Measurements from ENCODE around the gene PPP1R9A. TPM values are rescaled to one million over a fixed set of nuclear protein-coding genes. Genes with fewer than 3 reads are reported as not detected.

The PPP1R9A gene
- polyA plus RNA-seq, 1 donor (not counting 4 experiments of a cell fraction or from before 2014, with no cell fraction given) = 0.01 TPM

GRCh38 chr7:94995921-94996320 is 88.5 kb downstream of the PPP1R9A start:
- TF ChIP-seq EZH2 (IDR thresholded peaks at IDR 0.05; ENCODE audit: low read length) = no peak
- TF ChIP-seq, protein P1, sequence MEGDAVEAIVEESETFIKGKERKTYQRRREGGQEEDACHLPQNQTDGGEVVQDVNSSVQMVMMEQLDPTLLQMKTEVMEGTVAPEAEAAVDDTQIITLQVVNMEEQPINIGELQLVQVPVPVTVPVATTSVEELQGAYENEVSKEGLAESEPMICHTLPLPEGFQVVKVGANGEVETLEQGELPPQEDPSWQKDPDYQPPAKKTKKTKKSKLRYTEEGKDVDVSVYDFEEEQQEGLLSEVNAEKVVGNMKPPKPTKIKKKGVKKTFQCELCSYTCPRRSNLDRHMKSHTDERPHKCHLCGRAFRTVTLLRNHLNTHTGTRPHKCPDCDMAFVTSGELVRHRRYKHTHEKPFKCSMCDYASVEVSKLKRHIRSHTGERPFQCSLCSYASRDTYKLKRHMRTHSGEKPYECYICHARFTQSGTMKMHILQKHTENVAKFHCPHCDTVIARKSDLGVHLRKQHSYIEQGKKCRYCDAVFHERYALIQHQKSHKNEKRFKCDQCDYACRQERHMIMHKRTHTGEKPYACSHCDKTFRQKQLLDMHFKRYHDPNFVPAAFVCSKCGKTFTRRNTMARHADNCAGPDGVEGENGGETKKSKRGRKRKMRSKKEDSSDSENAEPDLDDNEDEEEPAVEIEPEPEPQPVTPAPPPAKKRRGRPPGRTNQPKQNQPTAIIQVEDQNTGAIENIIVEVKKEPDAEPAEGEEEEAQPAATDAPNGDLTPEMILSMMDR (optimal IDR thresholded peaks at IDR 0.05 in 1 of 3, IDR thresholded peaks at IDR 0.05 in 1 of 3, conservative IDR thresholded peaks at IDR 0.05 in 1 of 3; ENCODE audit: extremely low read depth in 1 of 3, insufficient read depth in 2 of 3, low read length in 3 of 3) = no peak
- Histone ChIP-seq H3K36me3 (ENCODE audit: control insufficient read depth in 2 of 2, extremely low read depth in 1 of 2, insufficient read depth in 2 of 2, low read length in 2 of 2) (no peaks in the 10 kb centered on the region), H3K27me3 (ENCODE audit: control insufficient read depth, extremely low read depth, insufficient read depth, low read length) (no peaks in the 10 kb centered on the region), H4K20me1 (ENCODE audit: control insufficient read depth, extremely low read depth, insufficient read depth, low read length) (no peaks in the 10 kb centered on the region), H3K9me1 (ENCODE audit: control insufficient read depth, extremely low read depth, insufficient read depth, low read length) (no peaks in the 10 kb centered on the region), H3K4me1 (ENCODE audit: control insufficient read depth, extremely low read depth, insufficient read depth, low read length) (no peaks in the 10 kb centered on the region), H3K79me2 (ENCODE audit: control insufficient read depth, insufficient read depth, low read length) (no peaks in the 10 kb centered on the region), H3K27ac (ENCODE audit: control insufficient read depth, insufficient read depth, low read length) (no peak overlapping the region), H2AFZ (ENCODE audit: control insufficient read depth, low read length) (no peak overlapping the region), H3K4me3 (ENCODE audit: control insufficient read depth in 2 of 3, extremely low read depth in 1 of 3, insufficient read depth in 2 of 3, low read depth in 1 of 3, low read length in 3 of 3) (no peak overlapping the region), H3K4me2 (ENCODE audit: control insufficient read depth, extremely low read depth, insufficient read depth, low read depth, low read length) (no peak overlapping the region), H3K9ac (ENCODE audit: control insufficient read depth, extremely low read depth, insufficient read depth, low read length) (no peak overlapping the region), H3K9me3 (ENCODE audit: control insufficient read depth, low read depth, low read length) (no peaks in the 10 kb centered on the region)
- dilution Hi-C loops (cut with MboI; ENCODE audit: extremely low pct_ligation_motif_present, low sequenced_read_pairs) = no loop called here
- no peak for FAIRE-seq
- DNase-seq (ENCODE audit: low read depth, low spot score) = no peak

DNA sequence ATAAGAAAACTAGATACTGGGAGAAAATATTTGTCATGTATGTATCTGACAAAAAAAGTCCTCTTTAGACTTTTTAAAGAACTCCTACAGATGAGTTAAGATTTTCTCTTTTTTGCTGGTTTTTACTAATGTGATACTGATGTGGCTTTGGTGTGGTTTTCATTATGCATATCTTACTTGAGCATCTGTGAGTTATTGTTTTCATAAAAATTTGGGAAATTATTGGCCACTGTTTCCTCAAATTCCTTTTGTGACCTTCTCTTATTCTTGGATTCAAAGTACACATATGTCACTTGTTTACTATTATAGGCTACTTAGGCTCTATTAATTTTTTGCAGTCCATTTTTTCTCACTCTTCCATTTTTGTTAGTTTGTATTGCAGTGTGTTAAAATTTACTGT is 89.0 kb downstream of the PPP1R9A start:
- H3K36me3 ChIP-seq (ENCODE audit: control insufficient read depth in 2 of 2, extremely low read depth in 1 of 2, insufficient read depth in 2 of 2, low read length in 2 of 2) = no peaks in the 10 kb centered on the region
- no peak overlapping the region for H3K27ac ChIP-seq (ENCODE audit: control insufficient read depth, insufficient read depth, low read length)
- H3K27me3 ChIP-seq (ENCODE audit: control insufficient read depth, extremely low read depth, insufficient read depth, low read length) = no peaks in the 10 kb centered on the region
- no peak overlapping the region for H3K4me3 ChIP-seq (ENCODE audit: control insufficient read depth in 2 of 3, extremely low read depth in 1 of 3, insufficient read depth in 2 of 3, low read depth in 1 of 3, low read length in 3 of 3)
- H3K9me1 ChIP-seq (ENCODE audit: control insufficient read depth, extremely low read depth, insufficient read depth, low read length) = no peaks in the 10 kb centered on the region
- H3K79me2 ChIP-seq (ENCODE audit: control insufficient read depth, insufficient read depth, low read length) = no peaks in the 10 kb centered on the region
- FAIRE-seq = no peak
- H3K9me3 ChIP-seq (ENCODE audit: control insufficient read depth, low read depth, low read length) = no peaks in the 10 kb centered on the region
- H4K20me1 ChIP-seq (ENCODE audit: control insufficient read depth, extremely low read depth, insufficient read depth, low read length) = no peaks in the 10 kb centered on the region
- no peak overlapping the region for H3K9ac ChIP-seq (ENCODE audit: control insufficient read depth, extremely low read depth, insufficient read depth, low read length)
- TF ChIP-seq, protein P1 (optimal IDR thresholded peaks at IDR 0.05 in 1 of 3, IDR thresholded peaks at IDR 0.05 in 1 of 3, conservative IDR thresholded peaks at IDR 0.05 in 1 of 3; ENCODE audit: extremely low read depth in 1 of 3, insufficient read depth in 2 of 3, low read length in 3 of 3) = no peak
- no peak for TF ChIP-seq EZH2 (IDR thresholded peaks at IDR 0.05; ENCODE audit: low read length)
- H2AFZ ChIP-seq (ENCODE audit: control insufficient read depth, low read length) = no peak overlapping the region
- dilution Hi-C loops (cut with MboI; ENCODE audit: extremely low pct_ligation_motif_present, low sequenced_read_pairs) = no loop called here
- no peak for DNase-seq (ENCODE audit: low read depth, low spot score)
- no peaks in the 10 kb centered on the region for H3K4me1 ChIP-seq (ENCODE audit: control insufficient read depth, extremely low read depth, insufficient read depth, low read length)
- H3K4me2 ChIP-seq (ENCODE audit: control insufficient read depth, extremely low read depth, insufficient read depth, low read depth, low read length) = no peak overlapping the region

All from keratinocyte (primary cell).